CD4-positive, alpha-beta T cell treated with Interleukin-17A for 4 hours (primary cell): Measurements from ENCODE around the gene LBX2.
"Not testable (repeated sequence)": the region's sequence is repeated elsewhere in the genome, so short reads cannot be mapped to it uniquely, and the experiment has no call there.

Experiments
- DNase-seq: peaks from one replicate; pipeline ENCODE4 v3.0.0-alpha.2; 2020; ENCODE audit warnings: mixed read lengths

Gene LBX2

GRCh38 chr2:74503506-74504475 lies 4.4 kb upstream of the LBX2 start:
- no peak for DNase-seq

- DNase-seq = peak; percentile 60
These were observed 3.5 kb upstream of the LBX2 start for GRCh38 chr2:74502720-74503505.

GRCh38 chr2:74502147-74502719 lies 2.8 kb upstream of the LBX2 start:
- DNase-seq = no peak

GRCh38 chr2:74501335-74502071 lies 2.1 kb upstream of the LBX2 start:
- no peak for DNase-seq

GRCh38 chr2:74500578-74500946 lies 1.2 kb upstream of the LBX2 start:
- no peak for DNase-seq

GRCh38 chr2:74499940-74500577 lies 656 bp upstream of the LBX2 start:
- DNase-seq = no peak

GRCh38 chr2:74498500-74499266 lies 720 bp downstream of the LBX2 start:
- peak; percentile 42 for DNase-seq

- peak; percentile 38 for DNase-seq
These were observed 1.5 kb downstream of the LBX2 start for GRCh38 chr2:74497777-74498499.

- DNase-seq = no peak
These were observed 2.2 kb downstream of the LBX2 start for GRCh38 chr2:74496997-74497776.

GRCh38 chr2:74495440-74495839 lies 4.0 kb downstream of the LBX2 start:
- no peak for DNase-seq

GRCh38 chr2:74493546-74493945 lies 5.9 kb downstream of the LBX2 start:
- DNase-seq = no peak

- no peak for DNase-seq
These were observed 7.5 kb downstream of the LBX2 start for GRCh38 chr2:74491648-74492544.

- DNase-seq = no peak
These were observed 9.5 kb downstream of the LBX2 start for GRCh38 chr2:74489906-74490305.

- DNase-seq = no peak
These were observed 10.5 kb downstream of the LBX2 start for GRCh38 chr2:74488643-74489481.

- DNase-seq = no peak
These were observed 13.3 kb downstream of the LBX2 start for GRCh38 chr2:74486141-74486540.

- DNase-seq = not testable (repeated sequence)
These were observed 15.7 kb downstream of the LBX2 start for GRCh38 chr2:74483675-74484164.

GRCh38 chr2:74482801-74483674 lies 16.4 kb downstream of the LBX2 start, which contains the start of the genes CCDC142 and TTC31:
Gene CCDC142 (minus strand): TSS chr2:74482998. CDS start chr2:74482837, 161 bp downstream.
Gene TTC31 (plus strand): TSS chr2:74483081. CDS start chr2:74483096, 15 bp downstream.
- peak; percentile 95 for DNase-seq
